CD4-positive, CD25-positive, alpha-beta regulatory T cell (primary cell): Measurements from ENCODE around the gene KSR2. TPM values are rescaled to one million over a fixed set of nuclear protein-coding genes. Genes with fewer than 3 reads are reported as not detected.

Experiments used
- ATAC-seq, 2 donors: fragments of 150-1000 bp; cut with Tn5 transposase; one replicate each; pipeline ENCODE4 v1.10.0; 2021; ENCODE audit warnings: low read depth in 2 of 2, moderate number of reproducible peaks in 2 of 2, moderate library complexity in 1 of 2
- DNase-seq, 3 donors: peaks; one replicate each; pipeline versions ENCODE4 v3.0.0 to v3.0.0-alpha.2; 2012 to 2022; ENCODE audit warnings: mixed read lengths in 1 of 3
- H3K27ac ChIP-seq: one replicate; pipeline ENCODE4 v1.7.0; 2013; ENCODE audit warnings: mild to moderate bottlenecking, low read length; ENCODE audit not compliant: insufficient read depth, poor library complexity, severe bottlenecking
- H3K27me3 ChIP-seq: one replicate; pipeline ENCODE4 v1.7.0; 2013; ENCODE audit warnings: low read length; ENCODE audit not compliant: control insufficient read depth, insufficient read depth
- H3K36me3 ChIP-seq: one replicate; pipeline ENCODE4 v1.7.0; 2013; ENCODE audit warnings: mild to moderate bottlenecking, low read length, moderate library complexity; ENCODE audit not compliant: control insufficient read depth, insufficient read depth
- H3K4me1 ChIP-seq: 2 replicates; pipeline ENCODE4 v1.7.0; 2013; ENCODE audit warnings: mild to moderate bottlenecking, low read length; ENCODE audit not compliant: insufficient read depth, control insufficient read depth, poor library complexity, severe bottlenecking
- H3K4me3 ChIP-seq: one replicate; pipeline ENCODE4 v1.7.0; 2013; ENCODE audit warnings: low read depth, mild to moderate bottlenecking, low read length, moderate library complexity
- H3K9me3 ChIP-seq, 2 experiments: 1 replicate in 1 of 2; 2 replicates in 1 of 2; pipeline ENCODE4 v1.7.0; 2013; ENCODE audit warnings: low read length in 2 of 2, mild to moderate bottlenecking in 1 of 2, moderate library complexity in 1 of 2; ENCODE audit not compliant: control insufficient read depth in 2 of 2
- H3K27ac Mint-ChIP-seq, 3 donors: one replicate each; pipeline ENCODE4 v1.8.0; 2020 to 2022; ENCODE audit warnings: mild to moderate bottlenecking in 3 of 3, mixed read lengths in 3 of 3, moderate library complexity in 2 of 3
- H3K27me3 Mint-ChIP-seq: one replicate; pipeline ENCODE4 v1.8.0; 2022; ENCODE audit warnings: mild to moderate bottlenecking, mixed read lengths
- H3K36me3 Mint-ChIP-seq: one replicate; pipeline ENCODE4 v1.8.0; 2020; ENCODE audit warnings: mixed read lengths
- H3K4me1 Mint-ChIP-seq, 4 donors: one replicate each; pipeline ENCODE4 v1.8.0; 2020 to 2022; ENCODE audit warnings: mixed read lengths in 4 of 4, mild to moderate bottlenecking in 1 of 4
- H3K4me3 Mint-ChIP-seq, 4 donors: one replicate each; pipeline ENCODE4 v1.8.0; 2020 to 2022; ENCODE audit warnings: mild to moderate bottlenecking in 4 of 4, mixed read lengths in 4 of 4, moderate library complexity in 3 of 4
- H3K9me3 Mint-ChIP-seq, 7 donors: one replicate each; pipeline ENCODE4 v1.8.0; 2020 to 2022; ENCODE audit warnings: mixed read lengths in 7 of 7, mild to moderate bottlenecking in 3 of 7, moderate library complexity in 2 of 7
- polyA plus RNA-seq, 4 donors: library from polyadenylated mRNA; unstranded; fragments of 300-500 nt; fragmentation: Illumina TruSeq; gene quantifications; one replicate each; pipeline ENCODE4 v1.2.3, GENCODE V29; 2021
- total RNA-seq: library from RNA; stranded (reverse); gene quantifications from one replicate; pipeline ENCODE4 v1.2.3, GENCODE V29; 2022

KSR2 gene
- total and polyA plus RNA-seq, 5 donors from 2014 or later, result 0.20 TPM; not detected in 4

DNA sequence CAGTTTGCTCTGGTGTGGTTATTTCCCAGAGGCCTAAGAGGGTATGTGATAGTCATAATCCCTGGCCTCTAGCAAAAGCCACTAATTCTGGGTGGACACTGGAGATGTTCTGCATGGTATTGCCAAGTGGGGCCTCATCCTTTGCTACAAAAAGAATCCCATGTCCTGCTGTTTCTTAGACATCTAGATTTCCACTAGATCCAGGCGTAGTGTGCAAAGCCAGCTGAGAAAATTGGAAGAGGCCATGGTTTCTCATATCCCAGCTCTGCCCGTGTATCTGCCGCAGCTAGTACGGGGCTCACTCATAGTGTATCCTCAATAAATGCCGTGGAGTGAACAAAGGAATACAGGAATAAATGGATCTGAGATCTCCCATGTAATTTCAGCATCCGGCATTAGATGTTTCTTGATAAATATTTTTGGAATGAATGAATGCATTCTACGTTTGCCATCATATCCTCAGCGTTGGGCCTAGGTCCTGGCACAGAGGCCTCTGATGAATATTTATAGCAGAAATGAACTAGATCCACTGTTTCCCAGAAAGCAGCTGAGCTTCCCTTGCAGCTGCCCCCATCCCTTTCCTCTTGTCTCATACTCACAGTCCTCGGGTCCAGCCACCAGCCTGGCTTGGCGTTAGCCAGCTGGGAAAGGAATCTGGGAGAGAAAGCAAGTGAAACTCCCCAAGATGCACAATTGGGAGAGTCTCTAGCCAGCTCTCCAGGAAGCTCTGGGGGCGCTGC lies 531.1 kb downstream of the KSR2 start:
- Histone ChIP-seq H3K4me3 (no peak overlapping the region), H3K27ac (no peak overlapping the region), H3K27me3 (no peaks in the 10 kb centered on the region), H3K36me3 (no peaks in the 10 kb centered on the region), H3K4me1 (no peaks in the 10 kb centered on the region), H3K9me3 (no peaks in the 10 kb centered on the region)
- Mint-ChIP-seq H3K4me1 (no peaks in the 10 kb centered on the region), H3K27ac (no peak overlapping the region), H3K4me3 (no peak overlapping the region), H3K9me3 (peaks cover 0 to 3% (median 0%) of the 10 kb centered on the region in 7 donors), H3K27me3 (no peaks in the 10 kb centered on the region), H3K36me3 (no peaks in the 10 kb centered on the region)
- DNase-seq (no peak), ATAC-seq (no peak)

DNA sequence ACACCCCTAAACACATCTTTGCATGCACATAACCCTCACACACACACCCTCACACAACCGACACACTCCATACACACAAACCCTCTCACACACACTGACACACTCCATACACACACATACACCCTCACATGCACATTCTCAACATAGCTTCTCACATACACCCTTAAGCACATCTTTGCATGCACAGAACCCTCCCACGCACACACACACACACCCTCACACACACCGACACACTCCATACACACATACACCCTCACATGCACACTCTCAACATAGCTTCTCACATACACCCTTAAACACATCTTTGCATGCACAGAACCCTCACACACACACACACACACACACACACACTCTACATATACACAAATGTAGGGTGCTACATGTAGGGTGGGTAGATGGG lies 534.9 kb downstream of the KSR2 start:
- ATAC-seq (no peak), DNase-seq (no peak)
- H3K4me3 Mint-ChIP-seq, result no peak overlapping the region
- H3K9me3 Mint-ChIP-seq, result peaks cover 0 to 2% (median 0%) of the 10 kb centered on the region in 7 donors
- Histone ChIP-seq H3K27ac (no peak overlapping the region), H3K9me3 (no peaks in the 10 kb centered on the region), H3K4me3 (no peak overlapping the region), H3K27me3 (no peaks in the 10 kb centered on the region), H3K36me3 (no peaks in the 10 kb centered on the region), H3K4me1 (no peaks in the 10 kb centered on the region)
- H3K4me1 Mint-ChIP-seq, result no peaks in the 10 kb centered on the region
- no peaks in the 10 kb centered on the region for H3K27me3 Mint-ChIP-seq
- no peaks in the 10 kb centered on the region for H3K36me3 Mint-ChIP-seq
- H3K27ac Mint-ChIP-seq, result no peak overlapping the region

DNA sequence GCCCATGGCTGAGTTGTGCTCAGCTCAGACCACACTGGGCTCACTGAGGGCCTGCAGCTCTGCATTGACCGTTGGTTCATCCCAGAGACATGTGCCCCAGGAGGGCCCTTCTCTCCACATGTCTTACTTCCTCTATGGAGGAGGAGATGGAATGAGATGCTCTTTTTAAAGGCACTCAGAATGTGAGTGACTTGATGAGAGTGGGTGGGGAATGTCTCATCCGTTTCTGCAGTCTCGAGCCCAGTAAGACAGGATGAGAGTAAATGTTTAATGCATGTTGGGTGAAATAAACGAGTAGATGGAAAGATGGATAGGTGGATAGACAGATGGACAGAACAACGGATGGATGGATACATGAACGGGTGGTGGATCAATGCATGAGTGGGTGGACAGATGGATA lies 538.5 kb downstream of the KSR2 start:
- H3K4me1 Mint-ChIP-seq, result no peaks in the 10 kb centered on the region
- Histone ChIP-seq H3K4me3 (no peak overlapping the region), H3K4me1 (no peaks in the 10 kb centered on the region), H3K36me3 (no peaks in the 10 kb centered on the region), H3K9me3 (no peaks in the 10 kb centered on the region), H3K27ac (no peak overlapping the region), H3K27me3 (no peaks in the 10 kb centered on the region)
- no peak for DNase-seq
- no peaks in the 10 kb centered on the region for H3K9me3 Mint-ChIP-seq
- H3K27me3 Mint-ChIP-seq, result no peaks in the 10 kb centered on the region
- no peaks in the 10 kb centered on the region for H3K36me3 Mint-ChIP-seq
- no peak for ATAC-seq
- no peak overlapping the region for H3K4me3 Mint-ChIP-seq
- no peak overlapping the region for H3K27ac Mint-ChIP-seq

DNA sequence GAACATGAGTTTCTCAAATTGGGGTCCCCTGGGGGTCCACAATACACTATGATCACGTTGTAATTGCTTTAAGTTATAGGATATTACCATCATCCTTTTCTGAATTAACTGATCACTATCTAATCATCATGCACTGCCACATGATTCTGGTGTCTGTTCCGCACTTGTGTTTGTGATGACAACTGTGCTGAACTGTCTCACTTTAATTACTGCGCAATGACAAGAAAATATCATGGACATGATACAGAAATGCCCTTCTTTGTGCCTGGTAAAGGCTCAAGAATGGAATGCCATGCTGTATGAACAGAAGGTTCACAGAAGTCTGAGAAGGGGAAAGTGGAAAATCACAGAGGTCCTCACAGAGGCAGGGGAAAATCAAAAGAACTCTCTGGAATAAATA lies 541.6 kb downstream of the KSR2 start:
- H3K36me3 Mint-ChIP-seq, result no peaks in the 10 kb centered on the region
- H3K27ac Mint-ChIP-seq, result no peak overlapping the region
- peaks cover 0 to 4% (median 1%) of the 10 kb centered on the region in 7 donors for H3K9me3 Mint-ChIP-seq

DNA sequence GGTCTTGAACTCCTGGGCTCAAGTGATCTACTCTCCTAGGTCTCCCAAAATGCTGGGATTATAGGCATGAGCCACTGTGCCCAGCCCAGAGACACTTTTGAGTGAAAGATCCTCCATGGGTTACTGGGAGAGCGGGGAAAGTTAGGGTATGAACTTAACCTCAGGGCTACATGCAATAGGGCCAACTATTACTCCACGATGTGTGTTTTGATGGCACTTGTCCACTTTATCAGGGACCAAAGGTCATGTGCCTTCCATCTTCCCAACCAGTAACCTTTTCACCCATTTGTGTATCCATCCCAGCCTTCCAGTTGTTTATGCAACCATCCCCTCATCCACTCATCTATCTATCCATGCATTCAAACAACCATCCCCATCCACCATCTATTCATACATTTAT lies 546.8 kb downstream of the KSR2 start:
- Mint-ChIP-seq H3K4me1 (no peaks in the 10 kb centered on the region), H3K27me3 (no peaks in the 10 kb centered on the region), H3K9me3 (peaks cover 0 to 4% (median 1%) of the 10 kb centered on the region in 7 donors), H3K36me3 (no peaks in the 10 kb centered on the region), H3K27ac (no peak overlapping the region), H3K4me3 (no peak overlapping the region)
- Histone ChIP-seq H3K36me3 (no peaks in the 10 kb centered on the region), H3K27ac (no peak overlapping the region), H3K9me3 (no peaks in the 10 kb centered on the region), H3K27me3 (no peaks in the 10 kb centered on the region), H3K4me3 (no peak overlapping the region), H3K4me1 (no peaks in the 10 kb centered on the region)
- DNase-seq (no peak), ATAC-seq (no peak)

More for the DNA sequence above, 541.6 kb downstream of the KSR2 start:
- no peak for ATAC-seq
- Mint-ChIP-seq H3K4me3 (no peak overlapping the region), H3K27me3 (no peaks in the 10 kb centered on the region), H3K4me1 (no peaks in the 10 kb centered on the region)
- DNase-seq, result no peak
- Histone ChIP-seq H3K27me3 (no peaks in the 10 kb centered on the region), H3K4me3 (no peak overlapping the region), H3K9me3 (no peaks in the 10 kb centered on the region), H3K4me1 (no peaks in the 10 kb centered on the region), H3K27ac (no peak overlapping the region), H3K36me3 (no peaks in the 10 kb centered on the region)

DNA sequence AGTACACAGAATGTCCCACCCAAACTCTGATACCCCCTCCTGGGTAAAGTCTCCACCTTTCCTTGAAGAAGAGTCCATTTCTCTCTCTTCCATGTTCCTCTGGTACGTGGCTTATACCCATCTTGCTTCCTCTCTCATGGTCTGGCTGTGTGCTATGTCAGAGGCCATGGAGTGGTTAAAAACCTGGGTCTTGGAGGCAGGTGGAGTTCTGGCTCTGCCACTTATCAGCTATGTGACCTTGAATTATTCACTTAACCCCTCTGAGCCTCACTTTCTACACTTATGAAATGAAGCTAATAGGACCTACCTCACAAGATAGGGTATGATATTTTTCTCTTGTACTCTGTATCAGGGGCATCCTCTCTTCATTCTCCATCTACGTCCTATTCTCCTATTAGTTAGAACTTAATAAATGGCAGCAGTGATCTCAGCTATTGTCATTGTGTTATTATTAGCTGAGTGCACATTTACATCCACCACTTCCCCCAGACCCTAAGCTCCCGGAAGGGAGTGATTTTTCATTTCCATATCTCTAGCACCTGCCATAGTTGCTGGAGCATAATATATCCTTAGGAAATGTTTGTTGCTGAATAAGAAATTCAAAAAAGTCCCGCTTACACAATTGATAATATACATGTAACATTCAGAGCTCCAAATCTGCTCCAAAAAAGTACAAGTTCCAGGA lies 547.6 kb downstream of the KSR2 start:
- Histone ChIP-seq H3K27me3 (no peaks in the 10 kb centered on the region), H3K9me3 (no peaks in the 10 kb centered on the region), H3K27ac (no peak overlapping the region), H3K36me3 (no peaks in the 10 kb centered on the region), H3K4me3 (no peak overlapping the region), H3K4me1 (no peaks in the 10 kb centered on the region)
- Mint-ChIP-seq H3K4me3 (no peak overlapping the region), H3K36me3 (no peaks in the 10 kb centered on the region), H3K27ac (no peak overlapping the region), H3K4me1 (no peaks in the 10 kb centered on the region), H3K27me3 (no peaks in the 10 kb centered on the region), H3K9me3 (peaks cover 0 to 4% (median 1%) of the 10 kb centered on the region in 7 donors)
- ATAC-seq, result no peak
- DNase-seq, result no peak

DNA sequence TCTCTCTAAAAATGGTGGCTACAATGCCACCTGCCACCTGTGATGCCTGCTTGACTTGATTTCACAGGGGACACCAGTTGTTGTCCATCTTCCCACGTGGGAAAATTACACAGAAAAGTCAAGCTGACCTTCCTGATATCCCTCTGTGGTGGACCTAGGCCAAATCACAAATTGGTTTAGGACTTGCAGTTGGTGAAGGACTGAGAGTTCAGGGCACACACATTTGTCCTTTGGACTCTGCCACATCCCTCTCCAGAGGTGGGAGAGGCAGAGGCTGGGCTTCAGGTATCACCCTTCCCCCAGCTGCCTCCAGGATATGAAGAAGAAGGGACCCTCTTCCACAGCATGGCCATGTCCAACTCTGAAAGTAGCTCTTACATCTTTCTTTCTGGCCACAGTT lies 551.8 kb downstream of the KSR2 start:
- ATAC-seq, result no peak
- Mint-ChIP-seq H3K27ac (no peak overlapping the region), H3K27me3 (no peaks in the 10 kb centered on the region), H3K9me3 (no peaks in the 10 kb centered on the region), H3K4me3 (no peak overlapping the region), H3K4me1 (no peaks in the 10 kb centered on the region), H3K36me3 (no peaks in the 10 kb centered on the region)
- no peaks in the 10 kb centered on the region for H3K9me3 ChIP-seq
- H3K27me3 ChIP-seq, result no peaks in the 10 kb centered on the region
- no peaks in the 10 kb centered on the region for H3K36me3 ChIP-seq
- DNase-seq, result no peak
- H3K4me1 ChIP-seq, result no peaks in the 10 kb centered on the region
- no peak overlapping the region for H3K4me3 ChIP-seq
- H3K27ac ChIP-seq, result no peak overlapping the region
